Nephron (organoid): ENCODE measurements around the gene TTC33.

Source experiments
- H3K27ac Mint-ChIP-seq, 3 experiments: 2 replicates each; pipeline ENCODE4 v1.8.0; 2020; ENCODE audit warnings: mixed read lengths in 3 of 3, mild to moderate bottlenecking in 2 of 3, moderate library complexity in 1 of 3
- H3K27me3 Mint-ChIP-seq: 2 replicates; pipeline ENCODE4 v1.8.0; 2021; ENCODE audit warnings: low read depth, mild to moderate bottlenecking, moderate library complexity, mixed read lengths
- H3K36me3 Mint-ChIP-seq: 2 replicates; pipeline ENCODE4 v1.8.0; 2020; ENCODE audit warnings: low read depth, mixed read lengths
- H3K4me1 Mint-ChIP-seq: 2 replicates; pipeline ENCODE4 v1.8.0; 2020; ENCODE audit warnings: mixed read lengths
- H3K4me3 Mint-ChIP-seq, 3 experiments: 2 replicates each; pipeline ENCODE4 v1.8.0; 2020; ENCODE audit warnings: mild to moderate bottlenecking in 3 of 3, mixed read lengths in 3 of 3, moderate library complexity in 2 of 3
- H3K9me3 Mint-ChIP-seq: 2 replicates; pipeline ENCODE4 v1.8.0; 2020; ENCODE audit warnings: mixed read lengths
- TF ChIP-seq, protein P1 (sequence below), 3 experiments: fragments of 200-600 bp; sonication (generic); IDR thresholded peaks; one replicate each; pipeline ENCODE4 v1.5.0; 2021; ENCODE audit warnings: antibody characterized with exemption in 3 of 3; ENCODE audit not compliant: unreplicated experiment in 3 of 3

TTC33 gene

DNA sequence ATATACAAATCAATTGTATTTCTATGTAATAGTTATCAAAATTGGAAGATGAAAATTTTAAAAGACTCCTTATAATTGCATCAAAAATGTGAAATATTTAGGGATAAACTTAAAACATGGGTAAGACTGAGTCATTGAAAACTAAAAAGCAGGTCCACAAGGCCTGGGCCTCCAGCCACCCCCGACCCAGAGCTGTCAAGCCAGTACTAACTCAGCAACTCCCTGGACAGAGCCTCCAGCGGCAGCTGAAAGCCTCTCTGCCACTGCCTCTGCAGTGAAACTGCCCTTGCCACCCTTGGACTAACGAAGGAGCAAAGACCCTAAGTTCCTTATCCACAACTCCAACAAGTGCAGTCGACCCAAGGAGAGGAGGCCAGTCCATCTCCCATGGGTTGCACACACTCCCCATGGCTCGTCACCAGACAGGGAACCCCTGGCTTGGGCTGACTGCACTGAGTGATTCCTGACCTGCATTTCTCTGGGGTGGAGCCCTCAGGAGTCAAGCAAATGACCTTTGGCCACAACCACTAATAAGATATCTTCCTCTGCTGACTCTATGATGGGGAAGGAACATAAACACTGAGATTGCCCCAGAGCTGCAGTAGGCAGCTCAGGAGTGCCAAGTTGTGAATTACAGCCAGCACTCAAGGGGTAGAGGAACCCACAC lies 55.5 kb downstream of the TTC33 start:
- Mint-ChIP-seq H3K4me1 (no peaks in the 10 kb centered on the region), H3K4me3 (no peak overlapping the region), H3K9me3 (peaks cover 46% of the 10 kb centered on the region), H3K27ac (no peak overlapping the region), H3K36me3 (peaks cover 66% of the 10 kb centered on the region), H3K27me3 (no peaks in the 10 kb centered on the region)
- TF ChIP-seq, protein P1, sequence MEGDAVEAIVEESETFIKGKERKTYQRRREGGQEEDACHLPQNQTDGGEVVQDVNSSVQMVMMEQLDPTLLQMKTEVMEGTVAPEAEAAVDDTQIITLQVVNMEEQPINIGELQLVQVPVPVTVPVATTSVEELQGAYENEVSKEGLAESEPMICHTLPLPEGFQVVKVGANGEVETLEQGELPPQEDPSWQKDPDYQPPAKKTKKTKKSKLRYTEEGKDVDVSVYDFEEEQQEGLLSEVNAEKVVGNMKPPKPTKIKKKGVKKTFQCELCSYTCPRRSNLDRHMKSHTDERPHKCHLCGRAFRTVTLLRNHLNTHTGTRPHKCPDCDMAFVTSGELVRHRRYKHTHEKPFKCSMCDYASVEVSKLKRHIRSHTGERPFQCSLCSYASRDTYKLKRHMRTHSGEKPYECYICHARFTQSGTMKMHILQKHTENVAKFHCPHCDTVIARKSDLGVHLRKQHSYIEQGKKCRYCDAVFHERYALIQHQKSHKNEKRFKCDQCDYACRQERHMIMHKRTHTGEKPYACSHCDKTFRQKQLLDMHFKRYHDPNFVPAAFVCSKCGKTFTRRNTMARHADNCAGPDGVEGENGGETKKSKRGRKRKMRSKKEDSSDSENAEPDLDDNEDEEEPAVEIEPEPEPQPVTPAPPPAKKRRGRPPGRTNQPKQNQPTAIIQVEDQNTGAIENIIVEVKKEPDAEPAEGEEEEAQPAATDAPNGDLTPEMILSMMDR (IDR thresholded peaks at IDR 0.05; ENCODE audit: unreplicated experiment in 3 of 3), result no peak

DNA sequence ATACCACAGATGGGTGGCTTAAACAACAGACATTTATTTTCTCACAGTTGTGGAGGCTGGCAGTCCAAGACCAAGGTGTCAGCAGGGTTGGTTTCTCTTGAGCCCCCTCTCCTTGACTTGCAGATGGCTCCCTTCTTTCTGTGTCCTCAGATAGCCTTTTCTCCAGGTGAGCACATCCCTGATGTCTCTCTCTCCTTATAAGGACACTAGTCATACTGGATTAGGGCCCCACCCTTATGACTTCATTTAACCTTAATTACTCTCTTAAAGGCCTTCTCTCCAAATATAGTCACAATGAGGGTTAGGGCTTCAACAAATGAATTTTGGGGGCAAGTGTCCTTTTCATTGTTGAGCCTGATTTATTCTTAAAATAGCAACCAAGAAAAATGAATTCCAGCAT lies 61.3 kb downstream of the TTC33 start:
- no peak overlapping the region for H3K27ac Mint-ChIP-seq
- H3K27me3 Mint-ChIP-seq, result no peaks in the 10 kb centered on the region
- H3K9me3 Mint-ChIP-seq, result peaks cover 4% of the 10 kb centered on the region
- no peak overlapping the region for H3K4me3 Mint-ChIP-seq
- TF ChIP-seq, protein P1 (IDR thresholded peaks at IDR 0.05; ENCODE audit: unreplicated experiment in 3 of 3), result no peak
- H3K36me3 Mint-ChIP-seq, result peaks cover 36% of the 10 kb centered on the region
- no peaks in the 10 kb centered on the region for H3K4me1 Mint-ChIP-seq

DNA sequence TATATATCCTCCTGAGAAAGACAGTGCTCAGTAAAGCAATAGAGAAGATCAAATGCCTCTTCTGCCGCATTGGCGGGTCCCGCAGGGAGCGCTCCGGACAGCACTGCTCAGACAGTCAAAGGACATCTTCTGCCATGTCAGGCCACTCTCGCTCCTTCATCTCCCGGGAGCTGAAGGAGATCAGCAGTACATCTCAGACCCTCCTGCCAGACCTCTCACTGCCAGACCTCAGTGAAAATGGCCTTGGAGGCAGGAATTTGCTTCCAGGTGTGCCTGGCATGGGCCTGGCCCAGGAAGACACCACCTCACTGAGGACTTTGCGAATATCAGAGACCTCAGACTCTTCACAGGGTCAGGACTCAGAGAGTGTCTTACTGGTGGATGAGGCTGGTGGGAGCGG lies 63.9 kb downstream of the TTC33 start:
- H3K27ac Mint-ChIP-seq, result no peak overlapping the region
- H3K9me3 Mint-ChIP-seq, result peaks cover 2% of the 10 kb centered on the region
- TF ChIP-seq, protein P1 (IDR thresholded peaks at IDR 0.05; ENCODE audit: unreplicated experiment in 3 of 3), result no peak
- H3K4me3 Mint-ChIP-seq, result no peak overlapping the region
- peaks cover 28% of the 10 kb centered on the region for H3K36me3 Mint-ChIP-seq
- peaks cover 13% of the 10 kb centered on the region for H3K4me1 Mint-ChIP-seq
- peaks cover 9% of the 10 kb centered on the region for H3K27me3 Mint-ChIP-seq

DNA sequence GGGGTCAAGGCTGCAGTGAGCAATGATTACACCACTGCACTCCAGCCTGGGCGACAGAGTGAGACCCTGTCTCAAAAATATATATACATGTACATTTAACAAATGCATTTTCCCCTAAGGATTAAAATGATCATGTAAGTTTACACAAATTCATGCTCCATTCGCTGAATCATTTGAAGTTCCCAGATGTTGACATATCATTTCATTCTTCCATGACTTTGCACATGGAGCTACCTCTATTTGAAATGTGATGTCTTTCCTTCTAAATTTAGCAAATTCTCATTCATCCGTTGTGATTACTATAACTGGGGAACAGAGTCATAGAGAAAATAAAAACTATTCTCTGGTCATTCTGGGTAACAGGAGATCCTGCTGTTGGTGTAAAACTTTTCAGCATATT lies 65.5 kb downstream of the TTC33 start:
- no peaks in the 10 kb centered on the region for H3K9me3 Mint-ChIP-seq
- H3K36me3 Mint-ChIP-seq, result peaks cover 15% of the 10 kb centered on the region
- peaks cover 24% of the 10 kb centered on the region for H3K4me1 Mint-ChIP-seq
- H3K4me3 Mint-ChIP-seq, result no peak overlapping the region
- H3K27me3 Mint-ChIP-seq, result peaks cover 9% of the 10 kb centered on the region
- TF ChIP-seq, protein P1 (IDR thresholded peaks at IDR 0.05; ENCODE audit: unreplicated experiment in 3 of 3), result no peak
- no peak overlapping the region for H3K27ac Mint-ChIP-seq

DNA sequence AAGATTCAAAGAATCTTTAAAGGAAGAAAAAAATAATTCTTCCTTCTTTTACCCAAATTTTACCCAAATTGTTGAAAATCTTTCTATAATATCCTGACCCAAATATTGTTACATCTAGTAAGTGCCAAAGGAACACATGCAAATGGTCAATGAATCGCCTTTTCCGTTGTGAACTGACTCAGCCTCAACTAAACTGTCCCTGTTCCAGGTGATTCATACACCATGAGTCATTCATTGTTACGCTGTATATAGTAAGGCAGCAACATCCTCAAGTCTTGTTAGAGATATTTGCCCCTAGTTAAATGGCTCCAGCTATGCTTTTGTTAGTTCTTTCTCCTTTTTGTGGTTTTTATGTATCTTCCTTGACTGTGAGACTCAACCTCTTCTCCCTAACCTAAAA lies 66.3 kb downstream of the TTC33 start:
- Mint-ChIP-seq H3K27ac (peak overlapping the region in 1 of 3 experiments; percentile 26), H3K27me3 (peaks cover 9% of the 10 kb centered on the region), H3K36me3 (peaks cover 15% of the 10 kb centered on the region), H3K4me3 (no peak overlapping the region), H3K9me3 (no peaks in the 10 kb centered on the region), H3K4me1 (peaks cover 26% of the 10 kb centered on the region)
- TF ChIP-seq, protein P1 (IDR thresholded peaks at IDR 0.05; ENCODE audit: unreplicated experiment in 3 of 3), result no peak

DNA sequence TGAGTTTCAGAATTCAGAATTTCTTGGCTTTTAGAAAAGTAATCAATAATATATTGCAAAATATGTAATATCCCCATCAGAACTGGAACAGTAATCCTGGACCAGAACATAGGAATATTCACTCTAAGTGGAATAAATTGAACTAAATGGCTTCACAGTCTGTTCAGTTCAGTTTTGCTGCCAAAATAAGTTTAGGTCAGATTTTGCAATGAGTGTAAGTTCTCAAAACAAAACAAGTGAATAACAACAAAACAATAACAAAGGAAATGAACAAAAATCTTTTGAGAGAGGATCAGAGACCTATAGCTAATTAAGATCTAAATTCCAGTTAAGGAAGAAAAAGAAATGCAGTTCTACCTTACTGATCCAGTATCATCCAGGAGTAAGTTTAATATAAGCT lies 66.8 kb downstream of the TTC33 start:
- TF ChIP-seq, protein P1 (IDR thresholded peaks at IDR 0.05; ENCODE audit: unreplicated experiment in 3 of 3), result no peak
- peaks cover 29% of the 10 kb centered on the region for H3K4me1 Mint-ChIP-seq
- peaks cover 15% of the 10 kb centered on the region for H3K36me3 Mint-ChIP-seq
- no peaks in the 10 kb centered on the region for H3K9me3 Mint-ChIP-seq
- no peak overlapping the region for H3K4me3 Mint-ChIP-seq
- peaks cover 9% of the 10 kb centered on the region for H3K27me3 Mint-ChIP-seq
- no peak overlapping the region for H3K27ac Mint-ChIP-seq
